SHP77 (cell line): ENCODE data around the gene RIC8B.

Experiments used
- DNase-seq, 2 experiments: peaks; one replicate each; lab custom pipeline; 2025; lab: John Stamatoyannopoulos, UW

The RIC8B gene

GRCh38 chr12:106801830-106802533 is 27.5 kb downstream of the RIC8B start:
- no peak for DNase-seq

DNA sequence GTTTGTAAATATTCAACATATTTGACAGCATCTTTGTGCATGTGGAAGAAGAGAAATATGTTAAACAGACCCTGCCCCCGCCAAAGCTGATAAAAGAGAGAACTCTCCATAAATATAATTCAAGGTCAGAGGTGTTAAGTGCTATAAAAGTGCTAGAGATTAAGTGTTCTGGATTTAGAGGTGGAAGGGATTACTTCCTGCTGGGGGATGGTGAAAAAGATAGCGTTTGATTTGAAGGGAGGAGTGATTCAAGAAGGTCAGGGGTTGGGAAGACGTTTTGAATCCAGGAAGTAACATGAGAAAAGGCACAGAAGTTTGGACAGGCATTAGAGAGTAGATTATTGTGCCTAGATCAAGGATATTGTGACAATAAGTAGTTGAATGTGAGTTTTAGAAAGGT is 30.2 kb downstream of the RIC8B start:
- no peak for DNase-seq

- no peak for DNase-seq
Measured at GRCh38 chr12:106814714-106815113, 40.2 kb downstream of the RIC8B start.

DNA sequence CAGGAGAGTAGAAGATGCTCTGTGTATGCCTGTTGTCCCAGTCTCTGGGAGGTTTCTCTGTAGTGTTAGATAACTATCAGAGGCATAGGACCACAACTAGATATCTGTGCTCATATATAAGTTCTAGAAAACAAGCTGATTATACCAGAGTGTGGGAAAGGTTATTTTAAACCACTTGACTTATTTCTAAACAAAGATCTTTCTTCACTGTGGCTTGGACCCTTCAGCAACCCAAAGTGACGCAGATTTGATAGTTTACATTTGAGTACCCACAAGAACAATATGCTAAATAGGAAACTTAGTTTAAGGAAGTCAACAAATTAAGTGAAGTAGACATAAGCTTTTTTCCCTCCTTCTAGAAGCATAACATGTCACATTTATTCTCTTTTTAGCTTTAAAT is 41.3 kb downstream of the RIC8B start:
- no peak for DNase-seq

DNA sequence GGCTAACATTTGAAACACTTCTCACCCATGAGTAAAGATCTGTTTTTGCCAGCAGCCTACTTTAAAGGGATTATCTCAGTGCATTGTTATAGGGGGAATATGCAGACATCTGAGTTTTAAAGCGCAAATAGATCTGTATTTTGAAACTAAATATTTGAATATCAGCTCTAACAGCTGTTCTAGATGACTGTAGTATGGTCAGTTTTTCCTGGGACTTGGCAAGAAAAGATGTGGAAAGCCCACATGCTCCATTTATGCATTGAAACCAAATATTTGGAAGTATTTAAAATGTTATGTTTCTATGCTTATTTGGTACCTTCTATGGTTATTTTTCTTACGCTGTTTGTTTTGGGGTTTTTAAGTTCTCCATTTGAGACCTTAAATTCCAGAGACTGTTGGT is 41.7 kb downstream of the RIC8B start:
- DNase-seq, result no peak

DNA sequence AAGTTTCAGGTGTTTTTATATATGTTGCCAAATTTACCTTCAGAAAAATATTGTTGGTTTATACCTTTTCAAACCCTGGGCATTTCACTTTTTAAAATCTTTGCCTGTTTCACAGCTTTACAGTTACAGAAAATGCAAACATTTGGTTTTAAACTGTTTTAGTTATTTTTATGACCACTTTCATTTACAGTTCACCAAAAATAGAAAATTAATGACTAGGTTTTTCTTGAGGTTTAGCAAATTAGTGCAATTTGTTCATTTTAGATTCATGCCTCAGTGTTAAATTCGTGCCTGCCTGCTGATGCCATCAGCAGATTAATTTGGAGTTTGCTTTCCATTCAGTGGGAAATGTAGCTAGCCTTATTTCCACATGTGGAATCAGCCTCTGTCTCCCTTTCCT is 45.5 kb downstream of the RIC8B start:
- no peak for DNase-seq

DNA sequence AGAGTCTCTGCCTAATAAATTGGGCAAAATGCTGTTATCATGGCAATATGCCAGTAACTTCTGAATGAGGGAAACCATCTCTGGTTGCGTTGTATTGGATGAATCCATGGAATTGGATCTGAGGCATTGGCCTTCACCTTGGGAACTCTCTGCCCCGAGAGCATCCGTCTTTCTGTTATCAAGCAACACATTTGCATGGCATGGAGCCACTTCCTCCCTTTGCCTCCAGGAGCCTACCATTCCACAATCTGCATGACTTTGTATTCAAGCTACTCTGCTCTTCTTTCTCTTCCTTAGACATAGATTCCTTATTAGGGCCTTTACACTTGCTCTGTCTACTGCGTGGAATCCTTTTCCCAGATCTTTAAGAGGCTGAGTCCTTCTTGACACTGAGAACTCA is 57.2 kb downstream of the RIC8B start:
- DNase-seq, result no peak

GRCh38 chr12:106837782-106838181 is 63.3 kb downstream of the RIC8B start:
- no peak for DNase-seq

GRCh38 chr12:106839333-106839732 is 64.9 kb downstream of the RIC8B start:
- no peak for DNase-seq

DNA sequence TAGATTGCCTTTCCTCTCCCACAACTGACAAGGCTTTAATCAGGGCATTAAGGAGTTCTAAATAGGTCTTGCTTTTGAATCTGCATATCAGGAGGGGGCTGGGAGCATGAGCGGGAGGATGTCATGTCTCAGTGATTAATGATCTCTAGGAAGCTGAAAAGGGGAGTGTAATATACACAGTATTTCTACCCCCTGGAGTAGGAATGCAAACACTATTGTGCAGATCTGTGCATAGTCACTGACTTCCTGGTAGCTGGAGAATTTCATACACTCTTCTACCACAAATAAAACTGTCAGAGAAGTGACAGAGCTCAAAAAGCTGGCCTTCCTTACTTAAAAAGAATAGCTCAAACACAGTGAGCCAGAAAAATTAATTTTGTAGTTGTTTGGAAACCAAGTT is 65.8 kb downstream of the RIC8B start:
- peak; percentile 37 to 56 for DNase-seq

- DNase-seq, result peak; percentile 27 to 48
Measured at GRCh38 chr12:106841510-106842302, 67.2 kb downstream of the RIC8B start.

DNA sequence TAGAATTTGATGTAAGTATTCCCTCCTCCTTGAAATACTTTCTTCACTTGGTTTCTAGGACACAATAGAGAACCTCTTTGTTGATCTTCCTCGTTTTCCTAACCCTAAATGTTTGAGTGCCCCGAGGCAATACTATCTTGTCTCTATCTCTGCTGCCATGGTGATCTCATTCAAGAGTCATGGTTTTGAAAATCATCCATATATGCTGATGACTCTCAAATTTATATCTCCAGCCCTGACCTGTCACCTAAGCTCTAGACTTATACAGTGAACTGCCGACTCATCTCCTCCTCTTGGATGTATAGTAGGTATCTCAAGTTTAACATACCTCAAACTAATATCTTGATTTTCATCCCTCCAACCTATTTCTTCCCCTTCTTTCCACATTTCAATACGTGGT is 71.4 kb downstream of the RIC8B start:
- no peak for DNase-seq

GRCh38 chr12:106847861-106848260 is 73.4 kb downstream of the RIC8B start:
- no peak for DNase-seq

DNA sequence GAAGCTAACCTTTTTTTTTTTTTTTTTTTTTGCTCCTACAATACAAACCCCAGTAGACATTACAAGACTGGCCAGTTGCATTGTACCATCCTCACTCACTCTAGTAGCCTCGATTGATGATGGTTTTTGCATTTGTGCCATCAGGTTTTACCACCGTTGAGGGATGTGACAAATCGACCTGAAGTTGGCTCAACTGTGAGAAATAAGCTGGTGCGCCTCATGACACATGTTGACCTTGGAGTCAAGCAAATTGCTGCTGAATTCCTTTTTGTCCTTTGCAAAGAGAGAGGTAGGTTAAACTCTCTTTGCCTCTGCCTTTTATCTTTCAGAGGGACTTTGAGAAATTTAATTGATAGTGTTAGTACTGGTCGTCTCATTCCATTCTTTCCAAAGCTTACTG is 76.8 kb downstream of the RIC8B start:
- DNase-seq, result no peak

DNA sequence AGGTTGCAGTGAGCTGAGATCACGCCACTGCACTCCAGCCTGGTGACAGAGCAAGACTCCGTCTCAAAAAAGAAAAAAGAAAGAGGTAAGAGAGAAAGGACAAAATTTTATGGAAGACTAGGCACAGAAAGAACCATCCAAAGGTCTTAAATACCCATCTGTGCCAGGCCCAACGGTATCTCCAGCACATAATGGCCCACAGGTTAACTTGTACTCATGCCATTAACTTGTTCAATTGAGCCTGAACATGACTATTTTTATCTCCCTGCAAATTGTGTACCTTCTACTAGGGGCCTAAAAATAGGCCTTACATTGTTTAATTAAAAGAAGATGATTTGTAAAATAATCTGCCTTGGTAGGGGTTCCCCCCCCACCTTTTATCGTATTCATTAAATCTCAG is 80.2 kb downstream of the RIC8B start:
- no peak for DNase-seq

DNA sequence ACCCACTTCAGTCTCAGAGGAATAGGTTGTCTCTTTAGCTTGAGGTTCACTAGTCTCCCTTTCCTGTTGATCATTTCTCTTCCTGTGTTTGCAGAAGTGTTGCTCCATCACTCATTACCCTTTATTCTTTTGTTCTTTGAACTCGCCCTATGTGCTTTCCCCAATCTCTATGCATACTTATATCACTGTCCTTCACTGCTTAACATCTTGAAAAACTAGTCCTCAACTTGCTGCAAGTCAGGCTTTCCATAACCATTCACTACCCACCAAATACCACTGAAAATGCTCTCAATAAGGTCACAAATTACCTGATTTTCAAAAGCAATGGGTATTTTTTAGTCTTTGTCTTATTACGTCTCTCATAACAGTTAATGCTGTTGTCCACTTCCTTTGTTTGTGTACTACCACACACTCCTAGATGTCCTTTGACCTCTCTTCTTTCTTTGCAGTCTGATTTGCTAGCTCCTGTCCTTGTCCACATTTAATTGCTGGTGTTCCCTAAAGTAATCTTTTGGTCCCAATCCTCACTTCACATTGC is 80.8 kb downstream of the RIC8B start:
- DNase-seq, result no peak

DNA sequence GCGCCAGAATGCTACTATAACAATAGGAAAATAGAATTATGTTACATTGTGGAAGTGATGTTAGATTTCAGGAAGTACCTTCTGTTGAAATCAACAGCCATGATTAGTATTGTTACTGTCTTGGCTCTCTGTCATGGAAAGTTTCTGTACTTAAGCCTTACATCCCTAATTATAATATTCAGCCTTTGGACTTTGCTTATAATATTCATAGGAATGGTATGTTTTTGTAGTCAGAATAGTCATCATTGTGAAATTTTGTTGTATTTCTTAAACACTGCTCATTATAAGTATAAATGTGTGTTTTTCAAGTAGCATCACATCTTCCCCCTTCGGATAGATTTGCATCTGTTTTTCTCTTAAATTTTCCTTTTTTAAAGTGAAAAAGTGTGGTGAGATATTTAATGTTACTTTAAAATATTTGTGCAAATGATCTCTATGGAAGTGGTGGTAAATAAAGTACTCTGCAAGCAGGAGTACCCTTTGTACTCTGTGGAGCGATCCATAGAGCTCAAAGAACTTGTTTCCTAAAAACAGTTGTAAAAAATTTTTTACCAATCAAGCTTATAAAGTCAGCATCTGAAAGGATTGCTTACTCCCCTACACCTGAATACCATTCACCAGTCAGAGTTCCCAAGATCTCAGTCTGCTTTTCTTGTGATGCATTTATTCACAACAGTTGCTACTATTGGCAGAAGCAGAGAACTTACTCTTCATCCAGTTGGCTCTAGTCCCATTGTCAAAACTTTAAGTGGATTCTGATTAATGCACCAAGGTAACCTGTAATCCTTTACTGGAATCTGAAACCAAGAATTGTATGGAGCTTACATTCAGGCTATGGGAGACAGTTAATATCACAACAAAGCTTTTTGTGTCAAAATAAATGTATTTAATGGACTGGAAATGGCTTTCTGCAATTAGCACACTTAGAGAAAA is 87.8 kb downstream of the RIC8B start:
- DNase-seq, result no peak

GRCh38 chr12:106863189-106863588 is 88.7 kb downstream of the RIC8B start:
- no peak for DNase-seq

DNA sequence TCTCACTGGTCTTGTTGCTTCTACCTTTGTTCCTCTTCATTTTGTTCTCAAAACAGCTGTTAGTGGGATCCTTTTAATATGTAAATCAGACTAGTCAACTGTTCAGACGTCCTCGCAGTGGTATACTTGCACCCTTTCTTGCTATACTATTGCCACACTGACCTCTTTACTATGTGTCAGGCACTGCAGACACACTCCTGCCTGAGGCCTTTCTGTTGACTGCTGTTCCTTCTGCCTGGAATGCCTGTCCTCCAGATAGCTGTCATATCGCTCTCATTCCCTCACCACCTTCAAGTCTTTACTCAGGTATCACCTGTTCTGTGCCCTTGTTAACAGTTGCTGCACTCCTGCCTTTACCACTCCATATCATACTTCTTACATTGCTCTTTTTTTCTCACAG is 91.2 kb downstream of the RIC8B start:
- DNase-seq, result no peak

- DNase-seq, result no peak
Measured at GRCh38 chr12:106866426-106867080, 92.1 kb downstream of the RIC8B start.

GRCh38 chr12:106867651-106868050 is 93.2 kb downstream of the RIC8B start:
- no peak for DNase-seq
